Right atrium auricular region (tissue), 2 donors: Measurements from ENCODE around the gene ABL1. TPM values are rescaled to one million over a fixed set of nuclear protein-coding genes. Genes with fewer than 3 reads are reported as not detected.
"Not testable (repeated sequence)": the region's sequence is repeated elsewhere in the genome, so short reads cannot be mapped to it uniquely, and the experiment has no call there.

Experiments
- DNase-seq: peaks from one replicate; pipeline ENCODE4 v3.0.0-alpha.2; 2019; ENCODE audit warnings: low spot score
- H3K27ac ChIP-seq, 2 donors: fragments of 200-600 bp; sonication (generic); 1 replicate in 1 of 2; 2 replicates in 1 of 2; pipeline ENCODE4 v1.5.1; 2016 to 2019
- H3K27me3 ChIP-seq, 2 donors: fragments of 200-600 bp; sonication (generic); one replicate each; pipeline versions ENCODE4 v1.5.1 to v1.6.0; 2017 to 2019
- H3K36me3 ChIP-seq: fragments of 200-600 bp; sonication (generic); one replicate; pipeline ENCODE4 v1.5.1; 2016
- H3K4me1 ChIP-seq, 2 donors: fragments of 200-600 bp; sonication (generic); one replicate each; pipeline versions ENCODE4 v1.5.1 to v1.6.0; 2017 to 2019
- H3K4me3 ChIP-seq, 2 donors: fragments of 200-600 bp; sonication (generic); 1 replicate in 1 of 2; 2 replicates in 1 of 2; pipeline ENCODE4 v1.5.1; 2017 to 2019; ENCODE audit warnings: mild to moderate bottlenecking in 1 of 2, moderate library complexity in 1 of 2
- H3K9me3 ChIP-seq, 2 donors: fragments of 200-600 bp; sonication (generic); one replicate each; pipeline ENCODE4 v1.5.1; 2019
- CTCF ChIP-seq, 2 donors: fragments of 200-600 bp; sonication (generic); IDR thresholded peaks; one replicate each; pipeline ENCODE4 v1.5.1; 2019; ENCODE audit warnings: antibody characterized with exemption in 2 of 2
- total RNA-seq, 2 donors: library from RNA; depleted of rRNA; stranded (reverse); fragments of >200 nt; gene quantifications; one replicate each; pipeline ENCODE4 v1.1.0, GENCODE V29; 2016

Gene ABL1
- total RNA-seq, 2 donors from 2014 or later: 26.3 to 38.9 TPM

- TF ChIP-seq CTCF (IDR thresholded peaks at IDR 0.05): no peak
- Histone ChIP-seq H3K36me3 (no peaks in the 10 kb centered on the region), H3K4me3 (no peak overlapping the region), H3K9me3 (peaks cover 0 to 14% of the 10 kb centered on the region in 2 donors), H3K4me1 (peaks cover 0 to 12% of the 10 kb centered on the region in 2 donors), H3K27ac (peak overlapping the region in 1 of 2 donors; percentile 17), H3K27me3 (no peaks in the 10 kb centered on the region)
- no peak for DNase-seq
Observed at GRCh38 chr9:130793589-130793988, 41.5 kb upstream of the ABL1 start.

- H3K4me3 ChIP-seq, H3K36me3 ChIP-seq, H3K27me3 ChIP-seq, DNase-seq: not testable (repeated sequence)
- H3K9me3 ChIP-seq: peaks cover 0 to 13% of the 10 kb centered on the region in 2 donors
- peaks cover 0 to 12% of the 10 kb centered on the region in 2 donors for H3K4me1 ChIP-seq
- H3K27ac ChIP-seq: peak overlapping the region in 1 of 2 donors; percentile 17
Observed at GRCh38 chr9:130794021-130794420, 41.0 kb upstream of the ABL1 start.

GRCh38 chr9:130794423-130794822 is 40.6 kb upstream of the ABL1 start:
- not testable (repeated sequence) for DNase-seq, H3K36me3 ChIP-seq, H3K27me3 ChIP-seq, H3K9me3 ChIP-seq, H3K4me3 ChIP-seq
- H3K4me1 ChIP-seq: peaks cover 0 to 12% of the 10 kb centered on the region in 2 donors
- peak overlapping the region; percentile 52 to 55 for H3K27ac ChIP-seq

GRCh38 chr9:130794923-130795495 is 40.0 kb upstream of the ABL1 start:
- no peak for DNase-seq
- Histone ChIP-seq H3K4me1 (peaks cover 0 to 12% of the 10 kb centered on the region in 2 donors), H3K4me3 (no peak overlapping the region), H3K27me3 (no peaks in the 10 kb centered on the region), H3K36me3 (no peaks in the 10 kb centered on the region), H3K27ac (peak overlapping the region; percentile 52 to 55), H3K9me3 (peaks cover 0 to 3% of the 10 kb centered on the region in 2 donors)
- TF ChIP-seq CTCF (IDR thresholded peaks at IDR 0.05): no peak

GRCh38 chr9:130803116-130803515 is 31.9 kb upstream of the ABL1 start:
- not testable (repeated sequence) for H3K27me3 ChIP-seq, H3K36me3 ChIP-seq, H3K4me1 ChIP-seq, DNase-seq, H3K4me3 ChIP-seq, H3K9me3 ChIP-seq, H3K27ac ChIP-seq

- Histone ChIP-seq H3K4me3 (no peak overlapping the region), H3K27ac (no peak overlapping the region), H3K4me1 (no peaks in the 10 kb centered on the region), H3K36me3 (no peaks in the 10 kb centered on the region), H3K9me3 (no peaks in the 10 kb centered on the region), H3K27me3 (no peaks in the 10 kb centered on the region)
- no peak for TF ChIP-seq CTCF (IDR thresholded peaks at IDR 0.05)
- DNase-seq: no peak
Observed at GRCh38 chr9:130805510-130806326, 29.3 kb upstream of the ABL1 start.

- DNase-seq: no peak
- H3K27me3 ChIP-seq: no peaks in the 10 kb centered on the region
Observed at GRCh38 chr9:130806327-130806716, 28.7 kb upstream of the ABL1 start.

More at GRCh38 chr9:130806327-130806716, 28.7 kb upstream of the ABL1 start:
- H3K9me3 ChIP-seq: no peaks in the 10 kb centered on the region
- no peak overlapping the region for H3K27ac ChIP-seq
- no peak for TF ChIP-seq CTCF (IDR thresholded peaks at IDR 0.05)
- no peaks in the 10 kb centered on the region for H3K4me1 ChIP-seq
- H3K4me3 ChIP-seq: no peak overlapping the region
- no peaks in the 10 kb centered on the region for H3K36me3 ChIP-seq
